Fibroblast of mammary gland (primary cell): ENCODE results near the gene SMAD6.

Experiments used
- DNase-seq: peaks from one replicate; pipeline ENCODE4 v3.0.0-alpha.2; 2010; ENCODE audit warnings: low read depth
- H3K4me3 ChIP-seq: 2 replicates; pipeline ENCODE4 v1.5.1; 2011; ENCODE audit warnings: low read depth, mild to moderate bottlenecking, low read length, moderate library complexity; ENCODE audit not compliant: control insufficient read depth
- TF ChIP-seq, protein P1 (sequence below): conservative IDR thresholded peaks from 2 replicates; pipeline ENCODE4 v1.5.1; 2011; ENCODE audit warnings: low read depth, low read length, inconsistent platforms; ENCODE audit not compliant: control insufficient read depth, insufficient read depth

Gene SMAD6

GRCh38 chr15:66715720-66716655, 14.0 kb downstream of the SMAD6 start:
- DNase-seq, result no peak
- TF ChIP-seq, protein P1, sequence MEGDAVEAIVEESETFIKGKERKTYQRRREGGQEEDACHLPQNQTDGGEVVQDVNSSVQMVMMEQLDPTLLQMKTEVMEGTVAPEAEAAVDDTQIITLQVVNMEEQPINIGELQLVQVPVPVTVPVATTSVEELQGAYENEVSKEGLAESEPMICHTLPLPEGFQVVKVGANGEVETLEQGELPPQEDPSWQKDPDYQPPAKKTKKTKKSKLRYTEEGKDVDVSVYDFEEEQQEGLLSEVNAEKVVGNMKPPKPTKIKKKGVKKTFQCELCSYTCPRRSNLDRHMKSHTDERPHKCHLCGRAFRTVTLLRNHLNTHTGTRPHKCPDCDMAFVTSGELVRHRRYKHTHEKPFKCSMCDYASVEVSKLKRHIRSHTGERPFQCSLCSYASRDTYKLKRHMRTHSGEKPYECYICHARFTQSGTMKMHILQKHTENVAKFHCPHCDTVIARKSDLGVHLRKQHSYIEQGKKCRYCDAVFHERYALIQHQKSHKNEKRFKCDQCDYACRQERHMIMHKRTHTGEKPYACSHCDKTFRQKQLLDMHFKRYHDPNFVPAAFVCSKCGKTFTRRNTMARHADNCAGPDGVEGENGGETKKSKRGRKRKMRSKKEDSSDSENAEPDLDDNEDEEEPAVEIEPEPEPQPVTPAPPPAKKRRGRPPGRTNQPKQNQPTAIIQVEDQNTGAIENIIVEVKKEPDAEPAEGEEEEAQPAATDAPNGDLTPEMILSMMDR, result no peak

DNA sequence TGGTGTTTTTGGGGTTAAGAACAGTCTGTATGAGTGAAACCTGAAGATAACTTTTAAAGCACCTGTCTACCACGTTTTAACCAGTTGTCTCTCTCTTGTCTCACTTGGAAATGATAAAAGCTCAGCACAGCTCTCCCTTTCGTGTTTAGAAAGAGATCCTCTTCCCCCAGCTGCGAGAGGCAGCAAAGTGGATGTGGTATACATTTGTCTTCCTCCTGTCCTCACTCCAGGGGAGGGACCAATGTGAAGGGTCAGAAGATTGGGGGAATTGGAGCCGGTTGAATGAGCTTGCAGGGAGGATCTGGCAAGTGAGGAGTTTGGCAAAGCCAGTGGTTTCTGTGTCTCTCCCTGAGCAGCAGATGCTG, 14.6 kb downstream of the SMAD6 start:
- TF ChIP-seq, protein P1, result no peak
- DNase-seq, result peak; percentile 16
- H3K4me3 ChIP-seq, result no peak overlapping the region

More at GRCh38 chr15:66715720-66716655, 14.0 kb downstream of the SMAD6 start:
- H3K4me3 ChIP-seq, result no peak overlapping the region

DNA sequence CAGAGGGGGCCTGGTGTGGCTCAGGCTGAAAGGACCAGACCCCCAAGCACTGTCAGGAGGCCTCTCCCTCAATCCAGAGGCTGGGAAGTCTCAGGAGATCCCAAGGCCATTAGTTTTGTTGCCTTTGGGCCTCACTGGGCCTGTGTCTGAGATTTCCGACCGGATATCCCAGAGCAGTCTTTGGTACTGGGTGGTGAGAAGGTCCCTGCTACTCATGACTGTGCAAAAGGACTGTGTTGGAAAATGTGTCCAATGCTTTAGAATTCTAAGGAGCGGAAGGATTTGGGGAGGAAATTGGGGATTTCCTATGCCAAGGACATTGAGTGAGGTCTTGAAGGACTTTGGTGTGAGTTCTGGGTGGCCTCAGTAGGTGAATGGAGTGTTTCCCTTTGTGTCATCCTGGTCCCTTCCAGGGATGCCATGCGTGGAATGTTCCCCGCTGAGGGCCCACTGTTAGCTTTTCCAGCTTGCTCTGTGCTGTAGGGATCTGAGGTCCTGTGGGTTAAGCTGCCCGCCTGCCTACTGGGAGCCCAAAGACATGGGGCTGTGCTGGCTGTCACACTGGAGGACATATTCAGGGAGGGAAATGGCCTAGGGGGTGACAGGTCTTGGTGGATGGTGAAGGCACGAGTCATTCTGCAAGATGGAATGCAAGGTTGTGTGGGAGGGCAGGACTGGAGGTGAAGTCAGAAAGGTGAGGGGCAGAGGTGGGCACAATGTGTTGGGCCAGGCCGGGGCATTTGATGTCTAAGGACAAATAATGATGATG, 16.4 kb downstream of the SMAD6 start:
- no peak for DNase-seq
- H3K4me3 ChIP-seq, result no peak overlapping the region
- TF ChIP-seq, protein P1, result no peak

- TF ChIP-seq, protein P1, result no peak
- DNase-seq, result no peak
- H3K4me3 ChIP-seq, result no peak overlapping the region
Measured at GRCh38 chr15:66719471-66719870, 17.4 kb downstream of the SMAD6 start.

GRCh38 chr15:66720206-66721010, 18.4 kb downstream of the SMAD6 start:
- peak; percentile 73 for DNase-seq
- TF ChIP-seq, protein P1, result no peak
- H3K4me3 ChIP-seq, result no peak overlapping the region

- no peak for DNase-seq
- TF ChIP-seq, protein P1, result no peak
- no peak overlapping the region for H3K4me3 ChIP-seq
Measured at GRCh38 chr15:66721020-66721419, 19.0 kb downstream of the SMAD6 start.
